ENCODE results near the gene APOL6.

Gene APOL6

DNA sequence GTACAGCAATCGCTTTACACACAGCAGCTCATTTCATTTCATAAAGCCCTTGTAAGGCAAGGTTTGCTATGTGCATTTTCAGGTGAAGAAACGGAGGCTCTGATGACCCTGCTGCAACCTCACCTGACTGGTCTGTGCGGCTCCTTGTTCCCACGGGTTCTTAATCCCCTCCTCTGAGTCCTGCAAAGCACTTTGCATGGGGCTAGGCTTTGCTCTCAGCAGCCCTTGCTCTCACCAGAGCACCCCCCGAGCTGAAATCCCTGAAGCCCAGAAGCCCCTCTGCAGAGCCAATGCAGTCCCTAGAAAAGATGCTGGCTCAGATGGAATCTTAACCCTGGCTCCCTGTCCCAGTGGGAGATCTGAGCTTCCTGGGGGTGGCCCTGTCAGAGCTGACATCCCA, 11.0 kb upstream of the APOL6 start:
- H3K4me3 ChIP-seq (replicated peaks; ENCODE audit: insufficient read depth, low read length), result no peak overlapping the region
- no peak for TF ChIP-seq CTCF (IDR thresholded peaks at IDR 0.05; ENCODE audit: insufficient read depth, low read length)
- TF ChIP-seq SPI1 (IDR thresholded peaks at IDR 0.05; ENCODE audit: borderline replicate concordance, low read depth), result no peak
- TF ChIP-seq GABPA (IDR thresholded peaks at IDR 0.05; ENCODE audit: low read depth), result no peak
- no peak overlapping the region for H3K27ac ChIP-seq (replicated peaks)
- H3K27me3 ChIP-seq (ENCODE audit: insufficient read depth, poor library complexity, severe bottlenecking), result peaks cover 2% of the 10 kb centered on the region
- no peak for DNase-seq (ENCODE audit: low read depth in 1 of 2, low spot score in 1 of 2)

GRCh38 chr22:35638001-35638400, 10.2 kb upstream of the APOL6 start:
- Histone ChIP-seq H3K27me3 (ENCODE audit: insufficient read depth, poor library complexity, severe bottlenecking) (peaks cover 2% of the 10 kb centered on the region), H3K27ac (replicated peaks) (no peak overlapping the region), H3K4me3 (replicated peaks; ENCODE audit: insufficient read depth, low read length) (no peak overlapping the region)
- TF ChIP-seq SPI1 (IDR thresholded peaks at IDR 0.05; ENCODE audit: borderline replicate concordance, low read depth) (no peak), GABPA (IDR thresholded peaks at IDR 0.05; ENCODE audit: low read depth) (no peak), POLR2AphosphoS5 (IDR thresholded peaks at IDR 0.05; ENCODE audit: low read depth) (no peak)
- TF ChIP-seq, protein P1, sequence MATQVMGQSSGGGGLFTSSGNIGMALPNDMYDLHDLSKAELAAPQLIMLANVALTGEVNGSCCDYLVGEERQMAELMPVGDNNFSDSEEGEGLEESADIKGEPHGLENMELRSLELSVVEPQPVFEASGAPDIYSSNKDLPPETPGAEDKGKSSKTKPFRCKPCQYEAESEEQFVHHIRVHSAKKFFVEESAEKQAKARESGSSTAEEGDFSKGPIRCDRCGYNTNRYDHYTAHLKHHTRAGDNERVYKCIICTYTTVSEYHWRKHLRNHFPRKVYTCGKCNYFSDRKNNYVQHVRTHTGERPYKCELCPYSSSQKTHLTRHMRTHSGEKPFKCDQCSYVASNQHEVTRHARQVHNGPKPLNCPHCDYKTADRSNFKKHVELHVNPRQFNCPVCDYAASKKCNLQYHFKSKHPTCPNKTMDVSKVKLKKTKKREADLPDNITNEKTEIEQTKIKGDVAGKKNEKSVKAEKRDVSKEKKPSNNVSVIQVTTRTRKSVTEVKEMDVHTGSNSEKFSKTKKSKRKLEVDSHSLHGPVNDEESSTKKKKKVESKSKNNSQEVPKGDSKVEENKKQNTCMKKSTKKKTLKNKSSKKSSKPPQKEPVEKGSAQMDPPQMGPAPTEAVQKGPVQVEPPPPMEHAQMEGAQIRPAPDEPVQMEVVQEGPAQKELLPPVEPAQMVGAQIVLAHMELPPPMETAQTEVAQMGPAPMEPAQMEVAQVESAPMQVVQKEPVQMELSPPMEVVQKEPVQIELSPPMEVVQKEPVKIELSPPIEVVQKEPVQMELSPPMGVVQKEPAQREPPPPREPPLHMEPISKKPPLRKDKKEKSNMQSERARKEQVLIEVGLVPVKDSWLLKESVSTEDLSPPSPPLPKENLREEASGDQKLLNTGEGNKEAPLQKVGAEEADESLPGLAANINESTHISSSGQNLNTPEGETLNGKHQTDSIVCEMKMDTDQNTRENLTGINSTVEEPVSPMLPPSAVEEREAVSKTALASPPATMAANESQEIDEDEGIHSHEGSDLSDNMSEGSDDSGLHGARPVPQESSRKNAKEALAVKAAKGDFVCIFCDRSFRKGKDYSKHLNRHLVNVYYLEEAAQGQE (IDR thresholded peaks at IDR 0.05; ENCODE audit: insufficient replicate concordance, low read depth), result no peak
- no peak for DNase-seq (ENCODE audit: low read depth in 1 of 2, low spot score in 1 of 2)

- no peak for TF ChIP-seq SPI1 (IDR thresholded peaks at IDR 0.05; ENCODE audit: borderline replicate concordance, low read depth)
- TF ChIP-seq, protein P1 (IDR thresholded peaks at IDR 0.05; ENCODE audit: insufficient replicate concordance, low read depth), result no peak
- no peak for TF ChIP-seq GABPA (IDR thresholded peaks at IDR 0.05; ENCODE audit: low read depth)
- TF ChIP-seq POLR2AphosphoS5 (IDR thresholded peaks at IDR 0.05; ENCODE audit: low read depth), result no peak
- TF ChIP-seq CTCF (IDR thresholded peaks at IDR 0.05; ENCODE audit: insufficient read depth, low read length), result no peak
- no peak for DNase-seq (ENCODE audit: low read depth in 1 of 2, low spot score in 1 of 2)
- Histone ChIP-seq H3K27ac (replicated peaks) (no peak overlapping the region), H3K4me3 (replicated peaks; ENCODE audit: insufficient read depth, low read length) (no peak overlapping the region), H3K27me3 (ENCODE audit: insufficient read depth, poor library complexity, severe bottlenecking) (peaks cover 2% of the 10 kb centered on the region)
These were observed 9.8 kb upstream of the APOL6 start for GRCh38 chr22:35638410-35638809.

- no peak overlapping the region for H3K4me3 ChIP-seq (replicated peaks; ENCODE audit: insufficient read depth, low read length)
- H3K27me3 ChIP-seq (ENCODE audit: insufficient read depth, poor library complexity, severe bottlenecking), result no peaks in the 10 kb centered on the region
- H3K27ac ChIP-seq (replicated peaks), result no peak overlapping the region
- TF ChIP-seq CTCF (IDR thresholded peaks at IDR 0.05; ENCODE audit: insufficient read depth, low read length) (no peak), SPI1 (IDR thresholded peaks at IDR 0.05; ENCODE audit: borderline replicate concordance, low read depth) (no peak), GABPA (IDR thresholded peaks at IDR 0.05; ENCODE audit: low read depth) (no peak), POLR2AphosphoS5 (IDR thresholded peaks at IDR 0.05; ENCODE audit: low read depth) (no peak)
- TF ChIP-seq, protein P1 (IDR thresholded peaks at IDR 0.05; ENCODE audit: insufficient replicate concordance, low read depth), result no peak
- DNase-seq (ENCODE audit: low read depth in 1 of 2, low spot score in 1 of 2), result no peak
These were observed 6.6 kb upstream of the APOL6 start for GRCh38 chr22:35641494-35642120.

Data from HL-60 (cell line).